Measurements from ENCODE around the gene MTCL1.

Gene MTCL1

DNA sequence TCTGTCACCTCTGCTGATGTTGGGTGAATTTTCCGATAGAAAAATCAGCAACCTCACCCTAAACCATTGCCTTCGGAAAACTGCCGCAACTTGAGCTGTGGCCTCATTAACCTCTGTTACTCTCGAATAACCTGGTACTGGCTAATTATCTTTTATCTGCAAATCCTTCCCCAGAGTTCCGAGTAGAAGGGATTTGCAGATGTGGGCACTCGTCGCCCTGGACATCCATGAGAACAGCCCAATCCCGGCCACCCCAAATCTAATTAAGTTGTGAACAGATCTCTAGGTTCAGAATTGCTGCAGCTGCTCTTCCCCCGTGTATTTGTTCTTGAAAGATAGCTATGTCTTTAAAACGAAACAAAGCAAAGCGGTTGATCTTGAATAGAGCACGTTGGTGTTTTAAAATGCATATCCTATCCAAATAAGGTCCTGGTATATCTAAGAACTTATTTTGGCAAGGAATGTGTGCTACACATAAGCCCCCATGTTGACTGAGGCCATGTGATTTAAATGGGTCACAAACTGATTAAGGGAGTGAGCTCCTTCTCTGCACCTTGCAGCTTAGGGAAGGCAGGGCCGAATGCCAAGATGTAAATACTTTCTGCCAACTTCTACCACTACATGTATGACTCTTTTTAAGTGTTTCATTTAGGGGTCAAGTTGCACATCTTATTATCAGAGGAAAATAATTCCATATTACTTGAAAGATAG, 88.2 kb downstream of the MTCL1 start:
- DNase-seq (ENCODE audit: low read depth in 2 of 2), result no peak

DNA sequence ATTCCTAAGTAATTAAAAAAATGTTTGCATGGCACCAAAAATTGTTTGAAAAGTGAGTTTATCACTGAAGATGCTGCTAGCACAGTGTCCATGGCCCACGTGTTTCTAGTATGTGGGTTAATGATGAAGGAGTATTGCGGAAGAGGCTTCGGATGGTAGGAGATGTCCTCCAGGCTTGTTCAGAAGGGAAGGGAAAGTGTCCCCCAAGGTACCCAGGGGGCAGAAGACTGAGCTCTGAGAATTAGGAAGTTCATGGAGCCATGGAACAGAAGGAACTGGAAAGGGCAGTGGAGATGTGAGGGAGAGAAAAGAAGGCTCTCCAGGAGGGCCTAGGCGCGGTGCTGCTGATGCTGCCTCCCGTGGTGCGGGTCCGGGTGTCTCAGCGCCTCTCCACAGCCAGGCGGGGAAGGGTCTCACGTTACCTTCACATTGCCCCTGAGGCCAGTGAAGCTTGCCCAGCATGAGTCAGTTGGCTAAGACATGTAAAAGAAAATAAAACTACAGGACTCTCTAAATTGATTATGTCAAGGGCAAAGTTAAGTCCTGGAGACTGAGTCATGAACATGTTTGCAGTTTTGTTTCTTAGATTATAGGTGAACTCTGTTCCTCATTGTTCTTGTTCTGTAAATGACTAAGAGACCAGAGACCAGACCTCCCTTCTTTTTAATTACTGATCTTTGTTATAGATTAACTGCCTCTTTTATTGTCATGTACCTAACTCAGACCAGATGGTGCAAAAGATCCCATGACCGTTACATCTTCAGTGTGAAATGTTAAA, 89.0 kb downstream of the MTCL1 start:
- no peak for DNase-seq (ENCODE audit: low read depth in 2 of 2)

DNA sequence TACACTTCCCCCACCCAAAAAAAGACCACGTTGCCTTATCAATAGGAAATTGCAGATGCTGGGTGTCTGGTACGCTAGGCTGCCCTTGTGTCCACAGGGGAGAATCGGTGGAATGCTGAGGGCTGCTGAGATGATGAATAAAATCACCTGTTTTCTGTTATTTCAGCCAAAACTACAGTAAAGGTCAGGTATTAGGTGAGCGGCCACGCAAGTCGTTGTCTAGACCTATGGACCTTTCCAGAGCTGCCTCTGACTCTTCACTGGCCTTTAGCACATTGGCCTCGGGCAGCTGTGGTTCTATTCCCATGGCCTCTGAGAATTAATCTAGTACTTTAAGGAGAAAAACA, 89.6 kb downstream of the MTCL1 start:
- DNase-seq (ENCODE audit: low read depth in 2 of 2), result no peak

DNA sequence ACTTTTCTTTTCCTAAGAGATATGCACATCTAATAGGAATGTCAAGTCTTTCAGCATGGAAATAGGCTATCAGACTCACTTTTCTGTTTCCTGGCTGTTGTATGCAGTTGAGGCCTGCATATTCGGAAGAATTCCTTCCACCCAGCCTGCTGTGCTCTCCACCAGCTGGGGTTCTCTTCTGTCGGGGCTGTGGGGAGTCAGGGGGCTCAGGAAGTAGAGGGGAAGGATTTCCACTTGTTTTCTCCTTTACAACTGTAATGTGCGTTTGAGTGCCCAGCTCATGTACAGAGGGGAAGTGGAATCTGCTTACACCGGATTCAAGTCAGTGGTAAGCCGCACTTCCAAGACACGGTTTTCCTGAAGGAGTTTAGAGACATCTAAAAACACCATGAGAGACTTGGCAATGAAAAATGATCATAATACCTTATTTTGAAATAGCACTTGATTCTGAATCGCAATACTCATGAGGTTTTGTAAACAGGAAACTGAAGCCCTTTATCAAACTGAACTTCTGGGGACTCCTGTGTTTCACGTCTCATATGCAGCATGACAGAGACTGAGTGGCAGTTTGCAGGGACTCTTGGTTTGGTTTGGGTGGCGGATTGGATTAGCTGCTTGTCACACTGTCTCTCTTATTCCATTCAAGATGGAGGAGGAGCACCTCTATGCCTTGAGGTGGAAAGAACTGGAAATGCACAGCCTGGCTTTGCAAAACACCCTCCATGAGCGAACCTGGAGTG, 90.4 kb downstream of the MTCL1 start:
- no peak for DNase-seq (ENCODE audit: low read depth in 2 of 2)

DNA sequence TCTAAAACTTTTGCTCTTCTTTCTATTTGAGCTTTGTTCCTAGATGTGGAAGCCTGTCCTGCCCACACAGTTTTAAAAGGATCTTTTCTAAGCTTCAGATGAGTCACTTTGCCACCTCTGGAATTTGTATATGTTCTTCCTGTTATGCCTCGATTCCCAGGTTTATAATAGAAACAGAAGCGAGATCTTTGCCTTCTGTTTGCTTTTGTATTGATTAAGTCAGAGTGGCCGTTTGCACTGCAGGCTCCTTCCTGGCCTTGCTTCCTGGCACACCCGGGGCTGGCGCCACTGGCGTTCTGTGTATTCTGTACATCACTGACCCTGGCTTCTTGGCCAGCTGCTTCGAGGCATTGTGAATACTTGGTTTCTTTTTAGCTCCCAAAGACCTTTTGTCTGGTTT, 91.8 kb downstream of the MTCL1 start:
- DNase-seq (ENCODE audit: low read depth in 2 of 2), result no peak

DNA sequence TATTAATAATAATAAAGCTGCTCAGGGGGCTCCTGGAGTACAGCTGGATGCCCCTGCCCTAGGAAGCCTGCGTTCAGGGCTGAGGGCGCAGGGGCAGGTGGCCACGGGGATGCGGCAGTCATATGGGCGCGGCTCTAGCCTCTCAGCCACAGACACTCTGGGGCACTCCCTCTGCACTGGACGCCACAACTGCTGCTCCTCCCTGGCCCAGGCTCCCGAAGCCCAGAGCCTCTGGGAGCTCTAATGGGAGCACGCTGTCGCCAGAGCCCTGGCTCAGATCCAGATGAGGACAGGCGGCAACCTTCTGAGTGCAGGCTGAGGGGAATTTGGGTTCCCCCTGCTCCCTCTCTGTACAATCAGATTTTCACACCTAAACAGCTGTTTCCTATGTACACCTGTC, 93.6 kb downstream of the MTCL1 start:
- DNase-seq (ENCODE audit: low read depth in 2 of 2), result no peak

DNA sequence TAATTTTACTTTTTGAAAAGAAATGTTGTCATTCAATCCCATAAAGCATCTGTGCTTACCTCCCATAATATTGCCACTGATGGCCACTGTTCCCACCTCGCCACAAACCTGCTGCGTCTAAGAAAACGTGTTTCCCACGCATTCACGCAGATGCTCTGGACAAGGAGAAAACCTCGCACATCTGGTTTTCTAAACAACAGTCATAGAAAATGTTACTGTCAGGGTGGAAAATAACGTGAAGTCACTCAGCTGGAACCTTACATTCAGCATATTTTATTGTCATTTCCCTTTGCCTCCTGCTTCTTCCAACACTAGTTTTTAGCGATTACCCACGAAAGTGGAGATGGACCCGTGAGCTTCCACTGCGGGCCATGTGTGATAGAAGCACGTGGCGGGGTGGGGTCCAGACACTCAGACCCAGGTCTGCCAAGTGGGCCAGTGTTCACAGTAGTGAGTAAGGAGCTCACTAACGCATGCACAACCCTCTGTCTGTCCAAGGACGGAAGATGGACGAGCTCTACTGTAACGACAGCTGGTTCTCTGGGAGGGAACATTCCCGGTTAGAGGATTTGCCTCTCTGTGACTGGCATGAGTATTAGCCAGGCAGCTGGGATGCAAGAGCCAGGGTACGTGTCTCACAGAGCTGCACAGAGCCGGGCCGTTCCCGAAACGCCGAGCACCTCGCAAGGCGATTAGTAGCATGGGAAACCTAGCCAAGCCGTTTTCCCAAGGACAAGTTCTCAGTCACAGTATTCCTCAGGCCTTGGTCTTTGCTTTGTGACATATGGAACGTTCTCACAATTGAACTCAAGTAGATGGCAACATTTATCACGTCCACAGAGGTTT, 94.5 kb downstream of the MTCL1 start:
- no peak for DNase-seq (ENCODE audit: low read depth in 2 of 2)

DNA sequence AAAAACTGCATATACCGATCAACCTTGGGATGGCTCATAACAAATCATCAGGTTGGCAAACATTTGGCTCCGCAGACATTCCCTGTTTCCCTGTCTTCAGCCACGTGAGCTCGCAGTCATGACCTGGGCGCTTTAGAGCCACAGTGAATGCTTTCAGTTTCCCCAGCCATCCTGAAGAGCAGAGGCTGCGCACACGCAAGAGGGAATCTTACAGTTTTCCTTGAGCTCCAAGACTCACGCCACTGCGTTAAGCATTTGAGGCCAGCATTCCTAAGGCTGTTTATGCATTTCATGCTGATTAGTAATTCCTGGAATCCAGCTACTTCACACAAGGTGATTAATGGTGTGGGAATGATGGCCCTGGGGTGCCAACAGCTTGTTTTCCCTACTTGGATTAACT, 95.1 kb downstream of the MTCL1 start:
- no peak for DNase-seq (ENCODE audit: low read depth in 2 of 2)

DNA sequence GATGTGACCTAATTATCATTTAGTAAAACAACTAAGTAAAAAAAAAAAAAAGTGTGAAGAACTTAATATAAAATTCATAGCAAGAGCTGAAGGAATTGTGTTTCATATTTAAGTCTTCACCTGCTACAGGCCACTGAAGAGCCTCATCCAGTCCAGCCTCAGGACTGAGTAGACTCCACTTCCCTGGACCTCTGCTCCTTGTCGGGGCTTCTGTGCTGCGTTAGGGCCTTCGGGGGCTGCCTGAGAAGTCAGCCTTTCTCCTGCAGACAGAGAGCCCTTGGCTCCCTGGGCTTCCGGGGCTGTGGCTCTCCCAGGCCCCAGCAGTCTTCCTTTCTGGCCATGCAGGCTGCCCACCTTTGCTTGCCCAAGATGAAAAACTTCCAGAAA, 95.5 kb downstream of the MTCL1 start:
- no peak for DNase-seq (ENCODE audit: low read depth in 2 of 2)

DNA sequence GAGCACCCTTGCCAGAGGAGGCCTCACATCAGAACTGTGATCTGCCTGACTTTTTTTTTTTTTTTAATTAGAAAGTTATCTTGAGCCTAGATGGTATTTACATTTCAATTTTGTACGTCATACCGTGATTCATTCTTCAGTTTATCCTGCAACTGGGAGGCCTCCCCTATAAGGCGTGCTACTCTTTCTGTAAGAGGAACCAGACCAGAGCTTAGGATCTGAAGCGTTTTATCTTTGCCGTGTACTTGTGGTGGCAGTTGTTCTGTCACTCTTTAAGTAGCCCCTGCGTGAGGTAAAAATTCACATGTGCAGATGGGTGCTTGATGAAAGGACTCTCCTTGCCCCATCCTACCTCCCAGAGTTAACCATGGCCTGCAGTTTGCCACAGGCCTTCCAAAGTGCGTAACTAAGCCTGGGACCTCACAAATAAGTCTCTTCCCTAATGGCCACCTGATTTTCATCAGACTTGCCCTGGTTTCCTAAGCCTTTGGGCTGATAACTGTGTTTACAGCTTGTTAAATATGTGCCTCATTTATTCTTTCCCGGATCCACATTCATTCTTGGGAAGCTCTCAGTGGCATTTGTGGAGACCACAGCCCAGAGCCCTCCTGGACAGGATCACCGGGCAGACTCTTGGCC, 96.0 kb downstream of the MTCL1 start:
- no peak for DNase-seq (ENCODE audit: low read depth in 2 of 2)

DNA sequence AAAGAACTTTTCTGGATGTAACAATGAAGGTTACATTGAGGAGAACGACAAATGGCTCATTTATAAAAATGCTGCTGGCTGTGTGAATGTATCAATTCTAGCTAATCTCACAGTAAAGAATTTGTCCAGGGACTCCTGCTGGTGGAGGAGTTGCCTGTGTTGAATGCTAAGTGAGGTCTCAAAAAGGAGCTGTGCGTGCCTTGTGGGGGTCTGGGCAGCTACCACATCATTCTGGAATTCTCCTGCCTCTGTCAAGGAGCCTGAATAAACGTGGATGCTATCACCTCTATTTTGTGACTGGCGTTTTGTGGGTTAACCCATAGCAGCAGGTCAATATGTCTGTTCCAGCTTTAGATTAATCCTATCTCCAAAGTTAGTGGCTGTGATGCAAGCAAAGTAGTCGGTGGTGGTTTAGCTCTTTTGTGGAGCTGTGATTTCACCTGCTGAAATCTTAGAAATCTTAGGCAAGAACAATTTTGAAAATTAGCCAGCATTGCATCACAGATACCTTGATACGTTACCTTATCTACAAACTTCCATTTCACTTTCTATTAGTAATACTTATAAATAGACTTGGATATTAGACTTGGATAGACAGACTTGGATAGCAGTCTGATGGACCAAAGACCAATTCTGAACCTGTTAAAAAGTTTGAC, 96.8 kb downstream of the MTCL1 start:
- DNase-seq (ENCODE audit: low read depth in 2 of 2), result no peak

DNA sequence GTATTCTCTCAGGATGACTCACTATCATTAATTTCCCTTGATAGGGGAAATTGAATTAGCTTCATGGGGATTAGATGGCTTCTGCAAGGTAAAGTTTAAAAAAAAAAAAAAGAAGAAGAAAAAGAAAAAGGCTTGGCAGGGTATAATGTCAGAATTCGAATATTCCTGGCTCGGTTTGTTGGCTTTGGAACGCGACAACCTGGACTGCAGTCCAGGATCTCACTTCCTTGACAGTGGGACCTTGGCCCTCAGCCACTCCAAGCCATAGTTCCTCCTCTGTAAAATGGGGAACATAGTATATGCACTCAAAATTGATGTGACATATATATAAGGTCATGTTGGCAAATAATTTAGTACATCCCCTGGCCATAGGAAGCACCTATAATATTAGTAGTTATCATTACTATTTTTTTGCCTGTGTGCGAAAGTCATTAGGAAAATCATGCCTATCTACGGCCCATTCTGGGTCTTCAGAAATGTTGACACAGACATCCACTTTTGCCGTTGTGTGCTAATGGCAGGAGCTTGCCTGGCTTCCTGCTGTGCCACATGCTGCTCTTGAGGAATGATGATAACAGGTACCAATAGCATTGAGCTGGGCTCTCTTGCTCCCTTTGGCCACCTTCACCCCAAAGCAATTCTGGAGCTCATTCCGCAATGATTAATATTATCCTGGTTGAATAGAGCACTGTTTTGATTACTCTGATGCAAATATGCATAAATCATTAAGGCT, 97.9 kb downstream of the MTCL1 start:
- no peak for DNase-seq (ENCODE audit: low read depth in 2 of 2)

DNA sequence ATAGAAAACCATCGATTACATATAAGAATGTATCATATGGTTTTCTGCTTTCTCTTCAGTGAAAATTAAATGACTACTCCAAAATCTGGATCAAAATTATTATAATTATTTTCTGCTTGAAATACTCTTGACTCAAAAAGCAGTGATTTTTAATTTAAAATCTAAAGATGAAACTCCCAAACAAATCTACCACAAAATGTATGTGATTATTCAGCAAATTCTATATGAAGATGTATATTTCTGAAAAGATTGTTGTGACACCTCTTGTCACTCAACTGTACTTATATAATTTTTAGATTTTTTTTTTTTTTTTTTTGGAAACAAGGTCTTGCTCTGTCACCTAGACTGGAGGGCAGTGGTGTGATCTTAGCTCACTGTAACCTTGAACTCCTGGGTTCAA, 98.6 kb downstream of the MTCL1 start:
- no peak for DNase-seq (ENCODE audit: low read depth in 2 of 2)

DNA sequence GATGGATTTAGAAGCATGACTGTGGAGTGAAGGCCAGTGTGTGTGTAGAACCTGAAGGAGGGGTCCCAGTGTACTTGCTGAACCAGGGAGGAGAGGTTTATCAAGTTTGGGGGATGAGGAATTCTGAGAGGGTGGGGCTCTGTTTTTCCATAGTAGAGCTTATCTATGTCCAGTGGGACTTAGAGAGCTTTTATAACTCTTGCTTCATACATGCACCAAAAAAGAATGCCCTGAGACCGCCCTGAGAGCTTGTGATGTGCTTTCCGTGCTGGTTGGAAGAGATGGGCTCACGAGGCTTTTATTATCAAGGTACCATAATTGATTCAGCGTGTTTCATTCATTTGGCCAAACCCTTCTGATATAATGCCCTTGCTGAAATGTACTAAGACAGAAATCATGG, 100.2 kb downstream of the MTCL1 start:
- DNase-seq (ENCODE audit: low read depth in 2 of 2), result no peak

DNA sequence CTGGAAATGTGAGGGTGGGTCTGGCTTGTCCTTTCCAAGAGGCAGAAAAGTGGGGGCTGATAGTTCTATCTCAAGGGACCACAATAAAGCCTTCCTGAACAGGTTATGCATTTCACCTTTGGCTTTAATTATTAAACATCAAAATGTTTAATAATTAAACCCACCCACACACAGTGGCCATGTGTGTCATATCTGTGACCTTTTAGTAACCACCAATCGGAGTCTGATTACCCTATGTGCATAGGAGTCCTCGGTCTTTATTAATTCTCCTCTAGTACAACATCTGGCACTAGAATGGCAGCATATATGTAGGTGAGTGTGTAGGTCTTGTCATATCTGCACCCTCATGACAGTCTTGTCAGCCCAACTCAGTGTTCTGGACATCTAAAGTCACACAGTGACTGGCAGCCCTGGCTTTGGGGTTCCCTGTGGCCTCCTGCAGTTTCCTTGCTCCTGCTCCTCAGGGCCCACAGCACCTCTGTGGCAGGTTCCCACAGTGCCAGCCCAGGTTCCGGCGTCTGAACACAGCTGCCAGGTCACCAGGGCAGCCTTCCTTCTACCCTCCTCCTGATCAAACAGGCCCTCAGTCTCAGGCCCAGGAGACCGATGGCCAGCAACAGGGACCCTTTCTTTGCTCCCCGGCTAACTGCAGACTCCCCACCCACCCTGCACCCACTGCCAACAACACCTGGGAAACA, 100.9 kb downstream of the MTCL1 start:
- no peak for DNase-seq (ENCODE audit: low read depth in 2 of 2)

DNA sequence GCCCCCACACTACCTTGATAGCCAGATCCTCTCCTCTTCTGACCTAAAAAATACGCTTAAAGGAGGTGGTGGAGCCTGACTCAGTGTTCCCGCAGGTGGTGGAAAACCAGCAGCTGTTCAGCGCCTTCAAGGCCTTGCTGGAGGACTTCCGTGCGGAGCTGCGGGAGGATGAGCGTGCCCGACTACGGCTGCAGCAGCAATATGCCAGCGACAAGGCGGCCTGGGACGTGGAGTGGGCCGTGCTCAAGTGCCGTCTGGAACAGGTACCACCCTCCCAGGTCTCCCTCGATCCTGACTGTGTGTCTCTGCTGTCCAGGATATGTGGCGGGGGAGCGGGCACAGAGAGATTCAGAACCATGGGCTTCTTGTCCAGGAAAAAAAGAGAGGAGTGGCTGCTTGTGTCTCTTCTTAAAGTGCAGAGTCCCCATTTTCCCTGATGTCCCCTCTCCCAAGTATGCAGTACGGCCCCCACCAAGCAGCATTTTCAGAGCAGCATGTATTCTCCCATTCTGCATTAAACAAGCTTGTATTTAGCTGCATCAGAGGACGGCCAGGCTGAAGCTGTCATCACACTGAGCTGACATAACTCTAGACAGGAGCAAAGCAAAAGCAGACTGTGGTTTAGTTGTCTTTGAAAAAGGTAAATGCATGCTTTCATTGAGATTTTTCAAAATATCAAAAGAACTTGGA, 101.6 kb downstream of the MTCL1 start:
- DNase-seq (ENCODE audit: low read depth in 2 of 2), result no peak

DNA sequence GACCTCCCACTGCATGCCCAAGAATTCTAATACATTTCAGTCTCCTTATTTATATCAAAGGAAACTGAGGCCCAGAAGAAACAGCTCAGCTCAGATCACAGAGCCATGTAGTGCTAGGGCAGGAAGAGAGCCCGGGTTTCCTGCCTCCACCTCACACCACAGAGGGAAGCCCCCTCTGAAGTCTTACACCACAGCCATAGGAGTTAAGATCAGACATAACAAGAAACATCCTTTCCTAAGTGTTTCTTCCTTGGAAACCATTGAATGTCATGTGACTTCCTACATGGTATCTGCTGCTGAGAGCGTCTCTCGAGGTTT, 102.1 kb downstream of the MTCL1 start:
- DNase-seq (ENCODE audit: low read depth in 2 of 2), result no peak

DNA sequence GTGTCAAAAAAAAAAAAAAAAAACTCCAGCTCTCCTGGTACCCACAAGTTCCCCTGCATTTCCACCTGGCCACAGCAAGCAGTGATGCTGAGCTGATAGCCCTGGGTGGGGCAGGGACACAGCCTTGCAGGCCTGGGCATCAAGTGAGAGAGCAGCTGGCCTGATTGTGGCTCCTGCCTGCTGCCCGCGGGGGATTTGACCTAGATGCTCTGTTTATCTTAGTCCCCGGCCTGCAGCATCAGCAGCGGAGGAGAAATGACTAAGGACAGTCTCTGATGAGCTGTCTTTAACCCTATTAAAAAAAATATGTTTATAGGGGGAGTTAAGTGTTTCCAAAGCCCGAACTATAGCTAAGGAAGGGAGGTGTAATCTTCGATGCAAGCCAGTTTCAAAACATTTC, 102.6 kb downstream of the MTCL1 start:
- DNase-seq (ENCODE audit: low read depth in 2 of 2), result no peak

DNA sequence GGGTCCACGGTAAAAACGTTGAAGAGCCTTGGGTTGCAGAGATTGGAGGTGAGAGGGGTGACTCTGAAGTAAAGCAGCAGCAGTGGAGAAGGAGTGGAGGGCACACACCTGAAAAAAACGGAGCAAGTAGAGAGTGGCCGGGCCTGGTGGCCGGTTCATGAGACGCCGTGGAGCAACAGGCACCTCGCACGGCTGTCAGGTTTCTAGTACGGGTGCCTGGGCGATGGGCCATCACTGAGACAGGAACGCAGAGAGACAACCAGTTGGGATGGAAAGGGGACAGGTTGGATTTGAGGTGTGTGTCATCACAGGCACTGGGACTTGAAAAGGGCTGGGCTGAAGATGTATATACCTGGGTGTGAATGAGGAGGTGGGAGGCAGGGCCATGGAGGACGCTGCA, 104.2 kb downstream of the MTCL1 start:
- DNase-seq (ENCODE audit: low read depth in 2 of 2), result no peak
